ENCODE results near the gene GLB1L3.

GLB1L3 gene, protein sequence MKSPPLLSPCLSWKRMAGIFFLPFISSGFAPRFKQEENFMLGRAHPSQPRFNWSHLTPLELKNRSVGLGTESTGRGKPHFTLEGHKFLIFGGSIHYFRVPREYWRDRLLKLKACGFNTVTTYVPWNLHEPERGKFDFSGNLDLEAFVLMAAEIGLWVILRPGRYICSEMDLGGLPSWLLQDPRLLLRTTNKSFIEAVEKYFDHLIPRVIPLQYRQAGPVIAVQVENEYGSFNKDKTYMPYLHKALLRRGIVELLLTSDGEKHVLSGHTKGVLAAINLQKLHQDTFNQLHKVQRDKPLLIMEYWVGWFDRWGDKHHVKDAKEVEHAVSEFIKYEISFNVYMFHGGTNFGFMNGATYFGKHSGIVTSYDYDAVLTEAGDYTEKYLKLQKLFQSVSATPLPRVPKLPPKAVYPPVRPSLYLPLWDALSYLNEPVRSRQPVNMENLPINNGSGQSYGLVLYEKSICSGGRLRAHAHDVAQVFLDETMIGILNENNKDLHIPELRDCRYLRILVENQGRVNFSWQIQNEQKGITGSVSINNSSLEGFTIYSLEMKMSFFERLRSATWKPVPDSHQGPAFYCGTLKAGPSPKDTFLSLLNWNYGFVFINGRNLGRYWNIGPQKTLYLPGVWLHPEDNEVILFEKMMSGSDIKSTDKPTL

GRCh38 chr11:134275534-134276395 lies at the start of gene GLB1L3:
TSS of gene GLB1L3 (plus strand) at chr11:134276379. CDS start at chr11:134276741, 362 bp downstream.
- DNase-seq: peak; percentile 17

DNA sequence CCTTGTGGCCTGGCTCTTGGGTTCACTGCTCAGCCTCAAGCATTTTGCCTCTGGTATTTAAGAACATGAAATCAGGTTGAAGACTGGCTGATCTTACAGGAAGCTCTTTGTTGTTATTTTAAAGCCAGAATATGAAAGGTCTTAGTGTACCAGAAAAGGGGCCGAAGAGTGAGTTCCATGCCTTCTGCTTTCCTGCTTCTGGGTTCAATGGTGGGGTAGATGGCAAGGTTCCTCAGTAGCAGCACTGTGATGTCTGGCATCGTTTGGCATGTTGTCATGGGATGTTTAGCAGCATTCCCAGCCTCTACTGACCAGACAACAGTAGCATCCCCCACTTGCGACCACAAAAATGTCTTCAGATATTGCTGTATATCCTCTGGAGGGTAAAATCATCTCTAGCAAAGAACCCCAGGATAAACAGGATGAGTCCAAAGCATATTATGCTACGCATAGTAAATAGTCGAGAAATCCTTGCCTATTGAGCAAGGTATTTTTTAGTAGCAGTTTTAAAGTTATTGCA lies 49.3 kb upstream of the GLB1L3 start:
- no peak for DNase-seq

DNA sequence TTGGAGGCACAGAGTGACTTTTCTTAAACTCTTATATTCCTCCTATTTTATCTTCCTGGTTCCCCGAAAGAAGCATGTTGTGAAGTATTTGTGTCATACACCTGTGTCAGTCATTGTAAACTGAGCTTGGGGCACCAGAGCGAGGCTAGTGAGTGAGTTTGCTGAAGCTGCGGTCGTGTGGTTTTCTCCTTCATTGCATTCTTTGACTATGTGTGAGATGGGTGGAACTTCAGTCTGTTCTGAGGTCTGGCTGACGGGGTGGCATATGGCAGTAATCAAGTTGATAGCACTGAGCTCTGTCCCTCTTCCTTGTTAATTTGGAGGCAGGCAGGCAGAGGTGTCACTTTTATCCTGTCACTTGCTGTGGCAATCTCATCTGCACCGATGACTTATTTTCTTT lies 47.6 kb upstream of the GLB1L3 start:
- DNase-seq: no peak

DNA sequence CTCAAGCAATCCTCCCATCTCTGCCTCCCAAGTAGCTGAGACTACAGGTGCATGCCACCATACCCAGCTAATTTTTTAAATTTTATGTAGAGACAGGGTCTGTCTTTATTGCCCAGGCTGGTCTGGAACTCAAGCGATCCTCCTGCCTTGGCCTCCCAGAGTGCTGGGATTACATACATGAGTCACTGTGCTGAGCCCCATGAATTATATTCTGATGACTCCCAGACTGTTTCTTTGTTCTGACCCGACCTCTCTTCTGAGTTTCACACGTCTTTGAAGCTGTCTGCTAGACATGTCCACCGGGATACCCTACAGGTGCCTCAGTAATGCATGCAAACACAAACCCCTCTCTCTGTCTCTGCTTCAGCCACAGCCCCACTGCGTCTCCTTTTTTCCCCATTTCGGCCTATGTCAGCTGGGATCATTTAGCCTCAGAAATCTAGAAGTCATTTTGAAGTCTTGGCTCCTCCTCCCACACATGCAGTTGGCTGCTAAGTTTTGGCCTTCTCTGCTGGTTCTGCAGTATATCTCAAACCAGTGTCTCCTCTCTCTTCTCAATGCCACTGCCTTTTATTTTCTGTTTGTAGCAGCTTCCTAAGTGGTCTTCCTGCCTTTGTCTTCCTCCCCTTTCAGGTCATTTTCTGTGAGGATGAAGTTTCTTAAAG lies 46.9 kb upstream of the GLB1L3 start:
- no peak for DNase-seq

DNA sequence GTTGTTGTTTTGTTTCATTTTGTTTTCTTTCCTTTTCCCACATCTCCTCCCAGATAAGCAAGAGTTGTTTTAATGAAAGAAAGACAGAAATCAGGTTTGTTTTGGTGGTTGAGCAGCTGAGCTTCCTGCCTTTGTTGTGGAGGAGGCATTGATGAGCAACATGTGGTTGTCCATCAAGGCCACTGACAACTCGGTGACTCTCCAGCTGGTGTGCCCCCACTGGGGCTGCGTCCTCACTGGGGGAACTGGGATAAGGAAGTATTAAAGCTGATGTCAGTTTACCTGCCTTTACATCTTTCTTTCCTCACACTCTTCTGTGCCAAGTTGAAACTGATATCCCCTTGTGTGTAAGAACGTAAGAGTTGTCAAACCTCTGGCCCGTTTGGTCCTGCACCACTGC lies 45.8 kb upstream of the GLB1L3 start:
- DNase-seq: no peak

DNA sequence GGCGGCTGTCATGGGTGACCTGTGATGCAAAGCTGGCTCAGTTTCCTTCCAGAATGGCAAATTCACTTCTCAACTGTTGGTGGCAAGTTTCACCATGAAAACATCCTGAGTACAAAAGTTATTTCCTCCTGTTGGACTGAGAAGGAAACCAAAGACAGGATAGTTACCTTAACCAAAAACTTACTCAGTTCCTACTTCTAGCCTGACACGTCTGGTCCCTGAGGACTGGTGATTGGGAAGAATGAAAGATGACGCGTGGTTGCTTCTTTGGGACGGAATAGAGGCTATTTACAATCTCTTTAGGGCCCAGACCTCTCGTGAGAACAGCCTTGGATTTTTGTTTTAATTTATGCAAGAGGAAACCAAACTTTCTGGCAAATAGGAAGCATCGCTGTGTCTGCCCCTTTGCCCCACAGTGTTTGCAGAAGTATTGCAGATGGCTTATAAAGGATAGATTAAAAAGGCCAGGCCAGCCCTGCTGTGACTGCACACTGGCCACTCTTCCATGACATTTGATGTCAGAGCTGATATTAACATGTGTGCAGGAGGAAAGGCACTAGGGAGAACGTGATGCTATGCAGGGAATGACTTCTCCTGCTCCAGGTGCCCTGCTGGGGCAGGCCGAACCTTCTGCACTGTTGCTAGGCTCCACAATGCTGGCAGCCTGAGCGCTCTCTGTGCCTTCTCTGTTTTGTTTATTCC lies 44.1 kb upstream of the GLB1L3 start:
- no peak for DNase-seq

- DNase-seq: no peak
Measured at GRCh38 chr11:134233729-134234179, 42.4 kb upstream of the GLB1L3 start.

GRCh38 chr11:134235399-134235798 lies 40.8 kb upstream of the GLB1L3 start:
- DNase-seq: no peak

DNA sequence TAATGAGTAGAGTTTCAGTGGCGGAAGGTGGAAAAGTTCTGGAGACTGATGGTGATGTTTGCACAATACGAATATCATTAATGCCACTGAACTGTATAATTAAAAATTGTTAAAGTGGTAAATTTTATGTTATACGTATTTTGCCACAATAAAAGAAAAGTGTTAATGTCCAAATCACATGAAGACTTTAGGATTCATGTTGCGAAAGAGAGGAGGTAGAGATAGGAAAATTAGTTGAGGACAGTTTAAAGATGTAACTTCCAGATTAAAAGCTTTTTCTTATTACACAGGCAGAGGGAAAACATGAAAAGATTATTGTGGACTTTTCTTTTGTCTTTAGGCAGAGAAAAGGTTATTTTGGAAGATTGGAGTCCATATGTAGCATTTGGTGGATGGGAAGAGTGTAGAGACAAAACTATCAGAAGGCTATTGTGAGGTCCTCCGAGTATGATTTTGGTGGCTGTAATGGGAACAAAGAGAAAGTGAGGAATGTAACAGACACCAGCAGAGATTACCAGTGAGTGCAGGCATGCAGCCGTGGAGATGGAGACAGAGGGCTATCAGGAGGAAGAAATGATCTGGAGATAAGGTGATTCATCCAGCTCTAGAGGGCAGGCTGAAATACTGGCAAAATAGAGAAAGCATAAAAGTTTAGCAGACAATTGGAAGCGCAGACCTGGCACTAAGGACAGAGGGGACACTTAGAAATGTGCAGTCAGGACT lies 39.2 kb upstream of the GLB1L3 start:
- no peak for DNase-seq

DNA sequence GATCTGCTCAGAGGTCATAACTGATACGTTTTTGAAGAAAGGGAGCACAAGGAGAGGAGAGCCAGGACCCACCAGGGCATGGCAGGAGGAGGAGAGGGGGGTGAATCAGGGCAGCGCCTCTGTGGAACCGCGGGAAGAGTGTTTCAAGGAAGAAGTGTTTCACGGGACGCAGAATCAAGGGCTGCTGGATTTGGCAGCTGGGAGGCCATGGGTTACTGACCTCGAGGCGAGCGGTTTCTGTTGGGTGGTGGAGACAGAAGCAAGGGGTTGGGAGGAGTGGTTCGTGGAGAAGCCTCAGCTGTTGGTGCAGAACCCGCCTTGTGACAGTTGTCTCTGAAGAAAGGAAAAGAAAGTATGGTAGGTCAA lies 38.6 kb upstream of the GLB1L3 start:
- DNase-seq: no peak

- no peak for DNase-seq
Measured at GRCh38 chr11:134238956-134239355, 37.2 kb upstream of the GLB1L3 start.

DNA sequence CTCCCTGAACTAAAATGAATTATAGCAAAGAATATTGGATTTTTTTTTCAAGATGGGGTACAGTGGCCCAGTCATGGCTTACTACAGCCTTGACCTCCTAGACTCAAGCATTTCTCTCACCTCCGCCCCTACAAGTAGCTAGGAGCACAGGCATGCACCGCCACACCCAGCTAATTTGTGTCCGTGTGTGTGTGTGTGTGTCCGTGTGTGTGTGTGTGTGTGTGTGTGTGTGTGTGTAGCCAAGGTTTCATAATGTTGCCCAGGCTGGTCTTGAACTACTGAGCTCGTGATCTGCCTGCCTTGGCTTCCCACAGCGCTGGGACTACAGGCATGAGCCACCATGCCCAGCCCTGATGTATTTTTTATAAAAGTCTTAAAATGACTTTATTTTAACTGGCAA lies 35.6 kb upstream of the GLB1L3 start:
- no peak for DNase-seq

GRCh38 chr11:134242376-134242775 lies 33.8 kb upstream of the GLB1L3 start:
- DNase-seq: no peak

GRCh38 chr11:134243913-134244312 lies 32.3 kb upstream of the GLB1L3 start:
- no peak for DNase-seq

DNA sequence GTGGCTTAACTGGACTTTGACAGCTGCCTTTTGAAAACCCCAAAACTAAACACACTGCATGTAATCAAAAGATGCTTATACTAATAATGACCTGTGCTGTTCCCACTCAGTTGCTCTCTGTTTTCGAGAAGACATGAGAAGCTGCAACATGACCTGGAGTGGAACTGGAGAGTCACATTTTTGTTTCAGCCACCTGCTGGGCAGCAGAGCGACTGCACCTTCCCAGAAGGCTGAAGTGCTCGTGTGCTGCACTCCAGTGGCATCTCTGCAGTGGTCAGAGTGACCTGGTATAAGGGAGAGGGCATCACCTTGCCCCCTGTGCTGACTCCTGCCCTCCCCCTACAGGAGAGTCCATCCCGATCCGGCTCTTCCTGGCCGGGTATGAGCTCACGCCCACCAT lies 31.6 kb upstream of the GLB1L3 start:
- DNase-seq: no peak

GRCh38 chr11:134245434-134245833 lies 30.7 kb upstream of the GLB1L3 start:
- DNase-seq: no peak

DNA sequence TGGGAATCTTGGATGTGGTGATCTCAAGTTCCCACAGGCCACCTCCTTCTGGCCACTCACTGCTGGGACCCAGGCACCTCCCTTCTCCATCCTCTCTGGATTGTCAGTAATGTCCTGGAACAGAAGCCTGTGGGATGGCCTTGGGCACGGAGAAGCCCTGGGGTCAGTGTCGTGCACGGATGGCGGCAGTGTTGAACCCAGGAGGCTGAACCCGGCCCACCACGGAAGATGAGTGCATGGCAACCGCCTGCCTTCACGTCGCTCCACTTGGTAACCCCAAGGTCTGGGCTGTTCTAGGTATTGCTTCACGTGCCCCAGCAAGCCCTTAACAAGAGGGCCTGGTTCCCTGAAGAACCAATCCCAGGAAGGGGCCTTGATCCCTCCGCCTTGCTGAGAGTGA lies 30.1 kb upstream of the GLB1L3 start:
- no peak for DNase-seq

GRCh38 chr11:134246678-134247077 lies 29.5 kb upstream of the GLB1L3 start:
- DNase-seq: no peak

DNA sequence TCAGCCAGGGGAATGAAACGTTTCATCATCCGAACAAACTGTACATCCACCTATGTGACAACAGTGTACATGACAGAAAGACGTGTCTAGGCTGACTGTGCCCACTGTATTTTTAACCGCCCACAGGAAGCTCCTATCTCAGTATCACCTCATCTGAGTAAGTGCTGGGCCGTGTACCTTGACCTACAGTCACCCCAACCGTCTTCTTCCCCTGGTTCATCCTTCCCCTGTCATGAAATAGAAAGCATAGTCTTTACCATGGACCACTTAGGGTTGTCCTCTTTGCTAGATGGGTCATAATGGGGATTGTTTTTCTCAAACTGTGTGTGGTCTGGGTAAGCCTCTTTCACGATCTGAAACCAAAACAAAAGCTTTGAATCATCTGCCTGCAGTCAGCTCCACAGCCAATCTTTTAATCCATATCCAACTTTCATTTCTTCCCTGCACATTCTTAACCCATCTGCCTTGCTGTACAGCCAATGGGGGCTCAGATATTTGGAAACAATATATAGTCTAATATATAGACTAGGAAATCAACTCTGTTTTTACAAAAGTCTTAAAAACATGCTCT lies 27.2 kb upstream of the GLB1L3 start:
- no peak for DNase-seq

DNA sequence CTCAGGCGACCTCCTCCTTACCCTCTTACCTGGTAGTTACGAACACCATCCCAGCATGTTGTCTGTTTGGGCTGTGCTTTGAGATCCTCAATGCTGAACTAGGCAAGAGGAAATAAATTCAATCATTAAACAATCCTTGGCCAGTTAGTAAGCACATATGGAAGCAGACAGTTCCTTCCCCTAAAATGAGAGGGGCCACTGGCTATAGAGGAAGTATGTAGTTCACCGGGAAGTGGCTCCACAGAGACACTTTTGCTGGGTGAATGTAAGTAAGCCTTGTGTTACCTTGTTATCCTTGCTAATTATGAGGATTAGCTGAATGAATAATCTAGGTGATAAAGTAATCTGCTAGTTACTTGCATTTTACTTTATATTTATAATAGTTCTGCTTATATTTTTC lies 25.9 kb upstream of the GLB1L3 start:
- DNase-seq: no peak

- no peak for DNase-seq
Measured at GRCh38 chr11:134250675-134251074, 25.5 kb upstream of the GLB1L3 start.

Data from kidney glomerular epithelial cell (primary cell).